Upper lobe of right lung (tissue), 1 donor: ENCODE measurements around the gene PRKCA. TPM values are rescaled to one million over a fixed set of nuclear protein-coding genes. Genes with fewer than 3 reads are reported as not detected.

ENCODE experiments used
- ATAC-seq: fragments of 200-7000 bp; cut with Tn5 transposase; one replicate; pipeline ENCODE4 v1.9.1; 2020; ENCODE audit warnings: mild to moderate bottlenecking, moderate library complexity
- DNase-seq: peaks from one replicate; pipeline ENCODE4 v3.0.0-alpha.2; 2020
- H3K27ac ChIP-seq: fragments of 200-600 bp; one replicate; pipeline ENCODE4 v1.8.0; 2022
- H3K27me3 ChIP-seq: fragments of 200-600 bp; one replicate; pipeline ENCODE4 v1.8.0; 2022; ENCODE audit warnings: mild to moderate bottlenecking
- H3K36me3 ChIP-seq: fragments of 200-600 bp; one replicate; pipeline ENCODE4 v1.8.0; 2022
- H3K4me1 ChIP-seq: fragments of 200-600 bp; one replicate; pipeline ENCODE4 v1.8.0; 2022
- H3K4me3 ChIP-seq: fragments of 200-600 bp; one replicate; pipeline ENCODE4 v1.8.0; 2022; ENCODE audit warnings: mild to moderate bottlenecking
- H3K9me3 ChIP-seq: fragments of 200-600 bp; one replicate; pipeline ENCODE4 v1.8.0; 2022
- intact Hi-C: fragments of 100-400 bp; cut with DNase I; formaldehyde crosslinking; loops from one replicate; pipeline ENCODE4 v1.11.0; 2022
- total RNA-seq: library from RNA; stranded (reverse); fragmentation: NEBNext Ultra II Directional; extraction: Animal tissue kit (Norgen Biotek cat#: 25700); gene quantifications from one replicate; pipeline ENCODE4 v1.2.1, GENCODE V29; 2021
- TF ChIP-seq, protein P1 (sequence below): fragments of 200-600 bp; IDR thresholded peaks from one replicate; pipeline ENCODE4 v1.8.0; 2022; ENCODE audit warnings: antibody characterized with exemption
- donor health status: DM: no; HTN: yes; CAD: no; lungs with severe emphysema.

PRKCA gene
- total RNA-seq, 1 donor from 2014 or later, result 43.4 TPM

DNA sequence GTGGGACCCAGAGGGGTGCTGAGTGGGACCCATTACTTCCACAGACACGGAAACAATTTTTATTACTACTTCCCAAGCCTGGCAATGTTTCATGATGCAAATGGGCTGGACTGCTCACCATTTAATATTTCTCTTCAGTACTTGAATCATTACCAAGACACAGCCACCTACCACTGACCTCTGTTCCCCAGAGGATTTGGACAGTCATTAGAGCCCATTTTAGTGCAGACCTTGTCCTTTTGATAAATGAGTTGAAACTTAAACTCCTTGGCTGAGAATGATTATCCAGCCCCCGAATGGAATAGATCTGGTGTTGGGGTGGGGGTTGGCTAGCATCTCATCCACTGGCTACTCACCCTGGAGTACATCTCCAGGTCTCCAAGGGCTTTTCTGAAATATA, 39.6 kb upstream of the PRKCA start:
- Histone ChIP-seq H3K4me3 (no peak overlapping the region), H3K9me3 (no peaks in the 10 kb centered on the region), H3K4me1 (no peaks in the 10 kb centered on the region), H3K27me3 (no peaks in the 10 kb centered on the region), H3K36me3 (no peaks in the 10 kb centered on the region), H3K27ac (no peak overlapping the region)
- TF ChIP-seq, protein P1, sequence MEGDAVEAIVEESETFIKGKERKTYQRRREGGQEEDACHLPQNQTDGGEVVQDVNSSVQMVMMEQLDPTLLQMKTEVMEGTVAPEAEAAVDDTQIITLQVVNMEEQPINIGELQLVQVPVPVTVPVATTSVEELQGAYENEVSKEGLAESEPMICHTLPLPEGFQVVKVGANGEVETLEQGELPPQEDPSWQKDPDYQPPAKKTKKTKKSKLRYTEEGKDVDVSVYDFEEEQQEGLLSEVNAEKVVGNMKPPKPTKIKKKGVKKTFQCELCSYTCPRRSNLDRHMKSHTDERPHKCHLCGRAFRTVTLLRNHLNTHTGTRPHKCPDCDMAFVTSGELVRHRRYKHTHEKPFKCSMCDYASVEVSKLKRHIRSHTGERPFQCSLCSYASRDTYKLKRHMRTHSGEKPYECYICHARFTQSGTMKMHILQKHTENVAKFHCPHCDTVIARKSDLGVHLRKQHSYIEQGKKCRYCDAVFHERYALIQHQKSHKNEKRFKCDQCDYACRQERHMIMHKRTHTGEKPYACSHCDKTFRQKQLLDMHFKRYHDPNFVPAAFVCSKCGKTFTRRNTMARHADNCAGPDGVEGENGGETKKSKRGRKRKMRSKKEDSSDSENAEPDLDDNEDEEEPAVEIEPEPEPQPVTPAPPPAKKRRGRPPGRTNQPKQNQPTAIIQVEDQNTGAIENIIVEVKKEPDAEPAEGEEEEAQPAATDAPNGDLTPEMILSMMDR, result no peak
- ATAC-seq (no peak), DNase-seq (no peak)
- intact Hi-C loops, result no loop called here

DNA sequence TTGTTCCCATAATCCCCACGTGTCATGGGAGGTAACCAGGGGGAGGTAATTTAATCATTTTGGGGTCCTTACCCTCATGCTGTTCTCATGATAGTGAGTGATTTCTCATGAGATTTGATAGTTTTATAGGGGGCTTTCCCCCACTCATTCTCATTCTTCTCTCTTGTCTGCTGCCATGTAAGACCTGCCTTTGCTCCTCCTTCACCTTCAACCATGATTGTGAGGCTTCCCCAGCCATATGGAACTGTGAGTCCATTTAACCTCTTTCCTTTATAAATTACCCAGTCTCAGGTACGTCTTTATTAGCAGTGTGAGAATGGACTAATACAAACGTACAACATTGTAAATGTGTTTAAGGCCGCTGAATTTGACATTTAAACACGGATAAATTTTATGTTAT, 37.7 kb upstream of the PRKCA start:
- DNase-seq (no peak), ATAC-seq (no peak)
- H3K27ac ChIP-seq, result no peak overlapping the region
- TF ChIP-seq, protein P1, result no peak
- H3K4me1 ChIP-seq, result no peaks in the 10 kb centered on the region
- intact Hi-C loops, result no loop called here
- H3K36me3 ChIP-seq, result no peaks in the 10 kb centered on the region
- H3K27me3 ChIP-seq, result no peaks in the 10 kb centered on the region
- H3K4me3 ChIP-seq, result no peak overlapping the region
- no peaks in the 10 kb centered on the region for H3K9me3 ChIP-seq

DNA sequence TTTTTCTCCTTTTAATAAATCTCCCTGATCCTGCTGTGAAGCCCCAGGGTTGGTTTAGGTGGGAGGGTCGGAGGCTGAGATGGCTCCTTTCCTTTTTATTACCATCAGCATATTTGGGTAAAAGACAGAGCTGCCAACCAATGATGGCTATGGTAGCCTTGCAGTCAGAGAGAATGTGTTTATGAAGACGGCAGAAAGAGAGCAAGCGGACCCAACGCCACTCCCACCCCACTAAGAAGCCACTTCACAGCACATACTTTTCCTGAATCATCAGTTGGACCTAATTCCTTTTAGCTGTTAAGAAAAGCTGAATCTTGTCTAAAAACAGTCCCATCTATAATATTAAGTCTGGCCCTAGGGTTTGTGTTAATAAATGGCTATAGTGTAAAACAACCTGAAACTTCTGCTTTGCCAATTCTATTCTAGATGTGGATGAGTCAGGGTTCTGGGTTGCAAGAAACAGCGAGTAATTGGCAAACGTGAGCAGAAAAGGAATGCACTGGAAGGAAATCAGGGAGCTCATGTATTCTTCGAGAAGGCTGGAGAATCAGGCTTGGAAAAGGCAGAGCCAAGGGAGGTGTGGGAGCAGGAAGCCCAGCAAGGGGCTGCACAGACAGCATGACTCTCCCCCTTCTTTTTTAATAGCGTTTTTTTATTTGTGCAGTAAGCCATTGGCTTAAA, 34.0 kb upstream of the PRKCA start:
- Histone ChIP-seq H3K4me3 (no peak overlapping the region), H3K27ac (no peak overlapping the region), H3K27me3 (no peaks in the 10 kb centered on the region), H3K9me3 (no peaks in the 10 kb centered on the region), H3K36me3 (no peaks in the 10 kb centered on the region), H3K4me1 (no peaks in the 10 kb centered on the region)
- intact Hi-C loops, result no loop called here
- TF ChIP-seq, protein P1, result no peak
- no peak for ATAC-seq
- no peak for DNase-seq

DNA sequence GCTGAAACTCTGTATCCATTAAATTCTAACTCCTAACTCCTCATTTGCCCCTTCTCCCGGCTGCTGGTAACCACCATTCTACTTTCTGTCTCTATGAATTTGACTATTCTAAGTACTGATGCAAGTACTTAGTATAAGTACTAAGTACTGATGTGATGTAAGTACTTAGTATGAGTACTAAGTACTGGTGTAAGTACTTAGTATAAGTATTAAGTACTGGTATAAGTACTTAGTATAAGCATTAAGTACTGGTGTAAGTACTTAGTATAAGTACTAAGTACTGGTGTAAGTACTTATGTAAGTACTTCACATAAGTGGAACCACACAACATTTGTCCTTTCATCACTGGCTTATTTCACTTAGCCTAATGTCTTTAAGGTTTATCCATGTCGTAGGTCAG, 32.3 kb upstream of the PRKCA start:
- Histone ChIP-seq H3K4me3 (no peak overlapping the region), H3K27me3 (no peaks in the 10 kb centered on the region), H3K36me3 (no peaks in the 10 kb centered on the region), H3K27ac (no peak overlapping the region), H3K9me3 (no peaks in the 10 kb centered on the region), H3K4me1 (no peaks in the 10 kb centered on the region)
- ATAC-seq, result no peak
- DNase-seq, result no peak
- intact Hi-C loops, result no loop called here
- TF ChIP-seq, protein P1, result no peak

DNA sequence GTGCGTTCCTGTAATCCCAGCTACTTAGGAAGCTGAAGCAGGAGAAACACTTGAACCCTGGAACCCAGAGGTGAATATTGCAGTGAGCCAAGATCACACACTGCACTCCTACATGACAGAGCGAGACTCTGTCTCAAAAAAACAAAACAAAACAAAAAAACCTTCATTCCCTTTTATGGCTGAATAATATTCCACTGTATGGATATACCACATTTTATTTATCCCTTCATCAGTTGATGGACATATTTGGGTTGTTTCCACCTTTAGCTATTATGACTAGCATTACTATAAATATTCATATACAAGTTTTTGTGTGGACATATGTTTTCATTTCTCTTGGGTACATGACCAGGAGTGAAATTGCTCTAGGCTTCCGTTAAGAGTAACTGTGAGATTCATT, 30.9 kb upstream of the PRKCA start:
- TF ChIP-seq, protein P1, result no peak
- H3K4me1 ChIP-seq, result no peaks in the 10 kb centered on the region
- no peaks in the 10 kb centered on the region for H3K36me3 ChIP-seq
- no peak overlapping the region for H3K27ac ChIP-seq
- no peaks in the 10 kb centered on the region for H3K9me3 ChIP-seq
- intact Hi-C loops, result no loop called here
- no peaks in the 10 kb centered on the region for H3K27me3 ChIP-seq
- H3K4me3 ChIP-seq, result no peak overlapping the region
- DNase-seq, result no peak
- ATAC-seq, result no peak
